IPS-NIHi7 (cell line): ENCODE measurements around the gene ACHE.

Source experiments
- DNase-seq: peaks from one replicate; pipeline ENCODE4 v3.0.0; 2012; ENCODE audit warnings: mixed read lengths; ENCODE audit errors: extremely low spot score

ACHE gene

GRCh38 chr7:100896732-100897608 lies 1.3 kb upstream of the ACHE start:
- DNase-seq: no peak

GRCh38 chr7:100895956-100896731 lies 456 bp upstream of the ACHE start:
- DNase-seq: peak; percentile 72

- peak; percentile 72 for DNase-seq
These were observed 608 bp downstream of the ACHE start for GRCh38 chr7:100894860-100895700.

GRCh38 chr7:100893910-100894721 lies 1.6 kb downstream of the ACHE start:
- DNase-seq: no peak

GRCh38 chr7:100893318-100893895 lies 2.3 kb downstream of the ACHE start:
- DNase-seq: no peak

- DNase-seq: no peak
These were observed 3.0 kb downstream of the ACHE start for GRCh38 chr7:100892364-100893317.

GRCh38 chr7:100891568-100892247 lies 4.0 kb downstream of the ACHE start:
- DNase-seq: no peak

- DNase-seq: no peak
These were observed 4.8 kb downstream of the ACHE start for GRCh38 chr7:100890653-100891567.

GRCh38 chr7:100888988-100889750 lies 6.5 kb downstream of the ACHE start, which contains the start of gene UFSP1:
UFSP1 (minus strand) TSS chr7:100889715; CDS start chr7:100889271, 444 bp downstream.
- no peak for DNase-seq

- DNase-seq: no peak
These were observed 7.2 kb downstream of the ACHE start for GRCh38 chr7:100888291-100888987.

- no peak for DNase-seq
These were observed 8.0 kb downstream of the ACHE start for GRCh38 chr7:100887516-100888290.

- DNase-seq: no peak
These were observed 8.7 kb downstream of the ACHE start for GRCh38 chr7:100886936-100887515.

GRCh38 chr7:100886142-100886935 lies 9.3 kb downstream of the ACHE start:
- DNase-seq: no peak

GRCh38 chr7:100885440-100886141 lies 10.1 kb downstream of the ACHE start:
- DNase-seq: no peak
